WTC11 (cell line): ENCODE measurements around the gene GAB1.

Source experiments
- CTCF ChIP-seq: fragments of 200-600 bp; IDR thresholded peaks from 2 replicates; pipeline ENCODE4 v1.8.0; 2022; ENCODE audit warnings: antibody characterized with exemption
- NFYB ChIP-seq: sonication (generic); formaldehyde crosslinking; conservative IDR thresholded peaks from 2 replicates; pipeline ENCODE4 v1.8.0; 2022; ENCODE audit warnings: low read depth, missing genetic modification reagents

GRCh38 chr4:143348233-143349077 is 11.8 kb downstream of the GAB1 start:
- no peak for TF ChIP-seq CTCF
- TF ChIP-seq NFYB (CRISPR knock-in tag) = no peak
